Measurements from ENCODE around the gene ZNF562. TPM values are rescaled to one million over a fixed set of nuclear protein-coding genes. Genes with fewer than 3 reads are reported as not detected.

Gene ZNF562
- total and polyA plus RNA-seq, 10 of the 15 experiments (the other 5 are each of a cell fraction or from before 2014, with no cell fraction given) = 5.2 to 21.1 (median 10.7) TPM

GRCh38 chr19:9705836-9706235 lies 30.9 kb upstream of the ZNF562 start (continued):
- TF ChIP-seq CTCF (IDR thresholded peaks at IDR 0.05 in 2 of 3, conservative IDR thresholded peaks at IDR 0.05 in 1 of 3; ENCODE audit: control insufficient read depth in 2 of 3, extremely low read depth in 1 of 3, insufficient read depth in 1 of 3, low read depth in 3 of 3, low read length in 3 of 3) (no peak), RELB (IDR thresholded peaks at IDR 0.05; ENCODE audit: low read depth) (no peak), BHLHE40 (IDR thresholded peaks at IDR 0.05; ENCODE audit: borderline replicate concordance in 1 of 2, low read depth in 2 of 2, low read length in 1 of 2) (no peak), ZNF207 (IDR thresholded peaks at IDR 0.05; ENCODE audit: borderline replicate concordance) (no peak), BRCA1 (IDR thresholded peaks at IDR 0.05; ENCODE audit: low read depth, low read length) (no peak), CHD2 (IDR thresholded peaks at IDR 0.05; ENCODE audit: borderline replicate concordance, low read depth, low read length) (no peak), HDAC2 (IDR thresholded peaks at IDR 0.05) (no peak), TCF3 (IDR thresholded peaks at IDR 0.05; ENCODE audit: borderline replicate concordance, insufficient read depth, low read depth, low read length) (no peak), BCL11A (IDR thresholded peaks at IDR 0.05; ENCODE audit: low read depth, low read length) (no peak), IRF3 (IDR thresholded peaks at IDR 0.05) (no peak), MLLT1 (IDR thresholded peaks at IDR 0.05) (no peak)
